T-helper 2 cell treated with Interferon-gamma antibody and Interleukin-4, amounts not matched to agents 100 ng/mL and 5 ng/mL, for 36 hours (primary cell): ENCODE data around the gene SYT2. TPM values are rescaled to one million over a fixed set of nuclear protein-coding genes. Genes with fewer than 3 reads are reported as not detected.

Source experiments
- intact Hi-C: fragments of 100-400 bp; cut with micrococcal nuclease; formaldehyde crosslinking; loops from one replicate; pipeline ENCODE4 v1.15.1; 2023
- total RNA-seq: library from RNA; stranded (reverse); gene quantifications from 2 replicates; pipeline ENCODE4 v1.2.3, GENCODE V29; 2022

SYT2 gene
- total RNA-seq, 1 donor from 2014 or later: not detected

DNA sequence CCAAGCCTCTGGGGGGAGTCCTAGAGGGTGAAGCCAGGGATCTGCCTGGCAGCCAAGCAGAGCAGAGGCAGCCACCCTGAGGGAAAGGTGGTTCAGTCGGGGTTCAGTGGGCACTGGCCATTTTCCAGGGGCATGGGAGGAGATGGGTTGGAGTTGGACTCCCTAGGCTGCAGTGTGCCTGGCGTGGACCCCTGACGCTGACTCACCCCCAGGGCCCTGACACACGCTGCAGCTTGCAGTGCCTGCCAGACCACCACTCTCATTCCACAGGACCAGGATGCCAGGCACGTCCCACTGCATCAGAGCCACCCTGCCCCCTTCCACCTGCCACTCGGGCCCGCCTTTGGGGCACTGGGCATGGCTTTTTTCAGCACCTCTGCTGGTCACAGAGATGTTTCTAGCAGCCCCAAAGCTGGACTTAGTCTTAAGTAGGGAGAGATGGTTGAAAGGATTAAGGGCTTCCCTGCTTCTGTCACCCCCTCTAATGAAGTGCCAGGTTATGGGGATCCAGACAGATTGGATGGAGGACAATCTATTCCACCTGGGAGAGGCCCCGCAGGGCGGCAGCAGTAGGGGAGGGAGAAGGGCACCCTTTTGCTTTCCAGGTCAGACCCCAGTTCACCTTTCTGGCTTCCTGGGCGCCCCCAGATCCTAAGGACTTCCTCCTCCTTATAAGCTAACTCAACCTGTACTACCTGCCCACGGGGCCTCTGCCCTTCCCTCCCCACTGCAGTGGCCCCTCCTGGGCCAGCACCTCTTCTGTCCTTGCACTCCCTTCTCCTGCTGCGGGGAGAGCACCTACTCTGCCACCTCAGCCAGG lies 1.6 kb downstream of the SYT2 start:
- intact Hi-C loops: no loop called here

DNA sequence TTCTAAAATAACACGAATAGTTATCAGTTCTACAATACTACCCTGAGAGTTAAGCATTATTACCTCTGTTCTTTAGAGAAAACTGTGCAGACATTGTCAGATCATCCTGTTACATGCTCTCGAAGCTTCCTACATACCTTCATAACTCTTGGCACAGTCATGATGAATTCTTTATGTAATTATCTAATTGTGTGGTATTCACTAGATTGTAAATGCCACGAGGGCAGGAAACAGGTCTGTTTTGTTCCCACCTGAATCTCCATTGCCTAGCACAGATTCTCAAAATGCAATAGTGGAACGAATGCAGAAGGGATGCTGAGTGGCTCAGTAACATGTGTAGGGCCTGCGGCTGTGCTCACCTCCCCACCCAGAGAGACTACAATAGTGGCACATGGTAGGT lies 3.4 kb downstream of the SYT2 start:
- intact Hi-C loops: no loop called here

DNA sequence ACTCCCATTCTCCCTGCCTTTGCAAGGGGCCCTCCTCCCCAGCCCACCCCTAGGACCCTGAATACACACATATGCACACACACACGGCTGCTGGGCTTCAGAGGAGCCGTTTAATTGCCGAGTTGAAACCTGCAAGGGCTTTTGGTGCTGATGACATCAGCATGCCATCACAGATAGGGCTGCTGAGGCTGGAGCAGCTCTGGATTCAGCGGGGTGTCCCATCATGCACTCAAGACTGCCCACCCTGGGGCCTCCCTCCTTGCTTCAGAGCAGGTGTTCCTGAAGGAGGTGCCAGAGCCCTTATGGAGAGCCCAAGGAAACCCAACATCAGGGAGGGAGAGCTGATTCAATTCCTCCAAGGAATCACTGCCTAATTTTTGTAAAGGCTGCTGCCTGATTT lies 5.7 kb downstream of the SYT2 start:
- intact Hi-C loops: no loop called here

DNA sequence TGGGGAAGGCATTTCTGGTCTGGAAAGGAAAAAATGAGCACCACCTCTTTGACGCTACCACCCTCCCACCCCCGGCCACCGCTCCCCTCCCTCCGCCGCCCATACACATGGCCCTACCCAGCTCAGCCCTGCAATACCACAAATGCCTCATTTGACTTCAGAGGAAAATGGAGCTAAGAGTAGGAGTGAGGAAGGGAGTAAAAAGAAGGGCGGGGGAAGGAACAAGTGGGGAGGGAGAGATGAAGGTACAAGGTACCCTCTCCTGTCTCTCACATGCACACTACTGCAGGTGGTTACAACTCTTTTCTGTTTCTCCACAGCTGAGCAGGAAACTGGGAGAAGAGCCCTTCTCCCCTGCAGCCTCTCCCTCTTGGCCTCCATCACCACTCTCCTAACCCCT lies 7.1 kb downstream of the SYT2 start:
- intact Hi-C loops: no loop called here

DNA sequence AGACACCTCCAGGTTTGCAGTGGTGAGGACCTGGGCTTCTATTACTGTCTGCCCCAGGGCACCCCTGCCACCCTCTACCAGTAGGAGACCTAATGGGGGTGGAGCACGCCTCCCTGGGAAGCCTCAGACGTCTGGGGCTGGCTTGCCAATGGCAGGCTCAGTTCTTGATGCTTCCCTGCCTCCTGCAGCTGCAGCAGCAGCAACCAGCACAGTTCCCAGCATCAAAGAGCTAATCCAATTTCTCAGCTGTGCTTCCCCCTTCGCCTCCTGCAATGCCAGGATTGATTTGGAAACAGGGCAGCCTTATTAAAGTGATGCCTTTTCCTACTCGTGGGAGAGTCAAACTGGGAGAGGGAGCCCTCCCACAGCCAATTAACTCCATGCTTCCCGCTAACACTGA lies 8.2 kb downstream of the SYT2 start:
- intact Hi-C loops: no loop called here

DNA sequence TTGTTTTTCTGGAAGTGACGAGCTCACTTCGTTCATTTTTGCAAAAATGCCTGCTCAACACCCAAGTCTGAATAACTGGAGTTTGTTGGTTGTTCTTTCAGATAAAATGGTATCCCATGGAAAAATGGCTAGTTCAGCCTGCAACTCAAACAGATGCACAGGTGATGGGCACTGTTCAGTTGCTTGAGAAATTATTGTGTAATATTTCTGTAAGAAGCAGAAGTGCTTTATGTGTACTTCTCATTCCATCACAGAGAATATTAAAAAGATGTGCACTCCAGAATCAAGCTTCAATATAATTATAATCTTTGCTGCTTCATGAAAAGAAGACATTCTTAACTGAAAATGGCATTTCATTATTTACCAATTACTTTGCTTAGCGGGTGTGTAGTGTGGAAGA lies 9.1 kb downstream of the SYT2 start:
- intact Hi-C loops: no loop called here

DNA sequence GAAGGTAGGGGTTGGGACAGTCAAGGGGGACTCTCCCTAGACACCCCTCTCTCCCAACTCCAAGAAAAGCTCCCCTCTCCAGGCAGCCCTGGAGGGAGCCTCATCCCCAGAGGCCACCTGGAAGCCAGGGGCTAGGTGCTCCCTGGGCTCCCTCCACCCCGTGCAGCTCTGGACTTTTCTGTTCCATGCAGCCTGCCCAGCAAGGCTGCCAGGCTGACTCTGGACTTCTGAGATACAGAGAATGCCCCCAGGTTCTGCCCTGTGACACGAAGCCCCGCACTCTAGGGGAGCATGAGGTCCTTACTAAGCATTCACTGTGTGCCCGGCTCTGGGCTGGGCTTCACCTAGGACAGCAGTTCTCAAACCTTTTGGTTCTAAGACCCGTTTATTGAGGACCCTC lies 10.2 kb downstream of the SYT2 start:
- intact Hi-C loops: no loop called here

DNA sequence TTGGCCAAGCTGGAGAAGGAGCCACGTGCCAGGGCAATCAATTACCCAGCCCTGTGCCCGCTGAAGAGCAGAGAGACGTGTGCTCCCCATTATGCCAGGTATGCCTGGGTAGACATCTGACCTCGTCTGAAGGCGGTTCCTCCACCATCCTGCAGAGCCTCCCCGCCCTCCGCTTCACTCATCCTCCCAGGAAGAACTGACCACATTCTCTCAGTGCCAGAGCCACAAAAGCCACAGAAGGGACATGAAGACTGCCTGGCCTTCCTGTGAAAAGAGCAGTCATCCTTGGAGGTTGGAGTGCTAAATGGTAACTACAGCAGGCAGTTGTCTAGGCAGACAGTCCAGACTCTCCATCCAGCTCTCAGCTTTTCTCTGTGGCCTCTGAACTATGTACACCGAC lies 12.0 kb downstream of the SYT2 start:
- intact Hi-C loops: no loop called here

DNA sequence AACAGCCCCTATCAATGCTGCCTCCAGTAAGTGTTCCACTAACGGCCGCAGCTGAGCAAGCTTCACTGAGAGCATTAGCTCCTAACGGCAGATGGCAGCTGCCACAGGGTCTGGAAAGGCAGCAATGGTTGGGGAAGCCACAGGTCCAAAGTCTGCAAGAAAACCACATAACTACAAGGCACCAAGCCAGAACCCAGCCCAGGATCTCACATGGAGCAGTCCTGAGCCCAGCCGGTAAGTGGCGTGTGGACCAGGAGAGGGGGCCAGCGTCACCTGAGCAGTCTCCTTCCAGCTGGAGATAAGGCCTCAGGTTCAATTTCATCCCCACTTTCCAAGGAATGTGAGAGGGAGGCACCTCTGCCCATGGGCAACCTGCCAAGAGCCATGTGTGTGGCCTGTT lies 13.2 kb downstream of the SYT2 start:
- intact Hi-C loops: no loop called here

DNA sequence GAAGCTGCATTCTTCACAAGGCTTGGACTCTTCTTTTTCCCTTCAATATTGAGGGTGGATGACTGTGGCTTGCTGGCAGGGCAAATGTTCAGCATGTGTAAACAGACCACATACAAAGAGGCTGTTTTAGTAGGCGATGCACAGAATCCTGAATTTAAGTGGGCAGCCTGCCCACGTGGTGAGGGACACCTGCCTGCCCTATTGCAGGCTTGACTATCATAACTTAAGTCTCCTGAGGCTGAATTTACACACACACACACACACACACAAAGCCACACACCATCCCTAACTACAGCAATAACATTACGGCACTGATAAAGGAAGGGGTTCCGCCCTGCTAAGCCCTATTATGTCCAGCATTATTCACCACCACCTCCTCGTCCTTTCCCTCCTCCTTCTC lies 15.9 kb downstream of the SYT2 start:
- intact Hi-C loops: no loop called here

DNA sequence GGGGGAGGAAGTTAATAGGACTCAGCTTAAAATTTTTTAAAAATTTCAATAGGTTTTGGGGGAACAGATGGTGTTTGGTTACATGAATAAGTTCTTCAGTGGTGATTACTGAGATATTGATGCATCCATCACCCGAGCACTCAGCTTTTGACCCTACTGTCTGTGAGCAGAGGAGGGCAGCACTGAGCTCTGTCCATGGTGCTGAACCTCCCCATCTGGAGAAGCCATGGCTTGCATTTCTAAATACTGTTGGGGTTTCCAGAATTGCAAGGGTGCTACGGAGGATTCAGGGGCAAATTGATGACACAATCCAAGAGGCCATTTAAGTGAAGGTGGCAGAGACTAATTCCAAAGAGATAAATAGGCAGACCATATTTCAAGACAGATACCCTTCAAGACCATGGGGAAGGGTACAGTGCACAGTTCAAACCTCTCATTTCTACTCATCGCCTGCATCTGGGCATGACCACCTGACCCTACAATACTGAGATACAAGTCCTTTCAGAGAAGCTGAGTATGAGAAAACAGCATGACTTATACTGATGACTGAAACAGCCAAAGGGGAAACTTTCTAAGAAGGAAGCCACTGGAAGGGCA lies 17.2 kb downstream of the SYT2 start:
- intact Hi-C loops: no loop called here

DNA sequence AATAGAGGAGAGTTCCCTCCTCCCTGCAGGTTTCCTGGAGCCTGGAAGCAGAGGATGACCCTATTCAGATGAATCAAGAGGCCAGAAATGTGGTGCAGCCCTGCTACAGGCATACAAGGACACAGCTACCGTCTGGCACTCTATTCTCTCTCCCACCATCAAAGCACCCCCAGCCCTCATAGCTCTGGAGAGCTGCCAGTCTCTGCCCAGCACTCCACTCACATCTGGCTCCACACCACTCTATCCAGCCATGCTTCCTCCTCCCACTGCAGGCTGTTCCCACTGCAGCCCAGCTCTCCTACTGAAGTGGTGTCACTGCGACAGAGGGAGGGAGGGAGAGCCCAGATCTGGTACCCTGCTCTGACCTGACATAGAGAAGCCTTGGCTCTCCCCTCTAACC lies 18.4 kb downstream of the SYT2 start:
- intact Hi-C loops: no loop called here

DNA sequence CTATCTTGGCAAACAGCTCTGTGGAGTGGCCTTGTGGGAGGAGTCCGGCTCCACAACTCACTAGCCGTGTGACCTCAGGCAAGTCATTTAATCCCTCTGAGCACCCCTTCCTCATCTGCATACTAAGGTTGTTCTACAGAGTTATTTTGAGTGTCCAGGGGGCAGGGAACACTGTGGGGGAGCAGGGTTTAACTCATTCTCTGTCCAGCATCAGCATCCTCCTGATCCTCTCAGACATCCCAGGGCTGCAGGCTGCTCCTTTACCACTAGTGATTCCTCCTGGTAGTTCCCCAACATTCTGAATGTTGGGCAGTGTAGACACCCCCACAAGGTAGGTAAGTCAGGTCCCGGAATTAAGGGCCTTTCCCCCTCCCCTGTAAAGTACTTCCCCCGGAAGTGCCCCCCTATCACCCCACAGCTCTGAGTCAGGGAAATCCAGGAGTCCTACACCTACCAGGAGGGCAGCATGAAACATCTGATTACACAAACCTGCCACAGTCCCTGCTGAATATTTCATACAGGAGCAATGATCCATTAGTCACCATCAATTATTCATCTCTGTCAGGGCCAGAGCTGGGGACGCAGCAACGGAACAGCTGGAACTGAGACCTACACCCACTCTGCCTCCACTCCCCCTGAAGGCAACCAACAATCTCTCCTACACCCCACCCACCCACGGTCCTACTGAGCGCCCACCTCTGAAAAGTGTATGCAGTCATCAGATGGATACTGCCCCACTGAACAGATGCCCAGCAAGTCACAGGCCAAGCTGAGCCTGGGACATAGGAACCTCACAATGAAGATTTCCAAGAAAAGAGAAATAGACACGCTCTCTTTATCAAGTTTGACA lies 20.5 kb downstream of the SYT2 start:
- intact Hi-C loops: no loop called here

DNA sequence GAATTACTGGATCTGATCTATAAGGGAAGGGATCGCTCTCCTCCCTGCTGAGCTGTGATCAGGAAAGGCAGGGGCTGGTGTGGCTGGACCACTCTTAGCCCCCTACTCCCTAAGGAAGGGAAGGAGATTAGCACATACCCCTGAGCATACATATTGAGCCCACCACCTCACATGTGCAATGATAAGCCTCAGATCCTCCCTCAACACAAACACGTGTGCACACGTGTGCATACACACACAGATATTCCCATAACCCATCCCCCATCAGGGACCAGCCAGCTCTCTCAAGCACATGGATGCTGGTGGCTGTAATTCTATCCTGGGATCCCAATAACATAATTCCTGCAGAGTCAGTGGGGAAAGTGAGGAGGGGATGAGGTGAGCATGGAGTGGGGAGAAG lies 21.2 kb downstream of the SYT2 start:
- intact Hi-C loops: no loop called here

DNA sequence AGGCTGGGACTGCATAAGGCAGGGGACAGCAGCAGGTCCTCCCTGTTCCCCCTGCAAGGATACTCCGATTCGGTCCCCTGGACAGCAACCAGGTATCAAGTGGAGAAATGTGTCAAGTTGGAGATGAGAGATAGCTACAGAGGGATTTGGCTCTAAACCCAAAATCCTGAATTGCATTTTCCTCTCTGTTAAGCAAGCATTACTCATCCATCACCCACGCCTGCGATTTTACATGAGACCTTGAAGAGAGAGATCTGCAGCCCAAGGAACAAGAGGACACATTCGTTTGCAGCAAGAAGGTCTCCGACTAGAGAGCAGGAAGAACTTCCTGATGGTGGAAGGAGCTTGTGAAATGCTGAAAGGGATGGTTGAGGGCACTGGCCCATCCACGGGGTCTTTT lies 21.9 kb downstream of the SYT2 start:
- intact Hi-C loops: no loop called here

DNA sequence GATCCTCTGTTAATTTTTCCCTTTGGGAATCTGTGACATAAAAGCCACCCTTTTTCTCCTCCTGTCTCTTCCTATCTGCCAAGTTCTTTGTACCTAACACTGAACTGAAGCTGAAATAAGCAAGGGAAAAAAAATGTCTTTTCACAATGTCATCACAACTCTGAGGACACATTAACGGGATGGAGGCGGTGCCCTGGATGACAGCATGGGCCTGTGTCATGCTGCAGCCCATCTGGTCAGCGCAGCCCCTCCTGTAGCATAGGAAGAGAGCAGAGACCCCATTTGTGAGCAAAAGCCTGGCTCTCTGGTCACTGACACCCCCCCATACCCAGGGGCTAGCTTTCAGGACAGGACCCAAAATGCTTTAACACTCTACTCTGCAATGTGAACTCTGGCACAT lies 22.5 kb downstream of the SYT2 start:
- intact Hi-C loops: no loop called here

DNA sequence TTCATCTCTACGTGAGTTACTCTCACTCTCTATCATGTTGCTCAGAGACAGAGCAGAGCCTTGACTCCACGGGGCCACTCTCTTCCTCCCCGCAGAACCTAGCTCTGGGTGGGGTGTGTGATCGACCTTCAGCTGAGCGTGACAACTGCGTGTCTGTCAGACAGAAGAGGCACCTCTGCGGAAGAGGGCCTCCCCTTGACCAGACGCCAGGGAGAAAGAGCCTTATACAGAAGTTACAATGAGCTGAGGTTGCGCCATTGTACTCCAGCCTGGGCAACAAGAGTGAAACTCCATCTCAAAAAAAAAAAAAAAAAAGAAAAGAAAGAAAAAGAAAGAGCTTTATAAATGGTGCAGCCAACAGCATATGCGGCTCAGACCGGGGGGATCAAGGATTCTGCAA lies 22.9 kb downstream of the SYT2 start:
- intact Hi-C loops: no loop called here

DNA sequence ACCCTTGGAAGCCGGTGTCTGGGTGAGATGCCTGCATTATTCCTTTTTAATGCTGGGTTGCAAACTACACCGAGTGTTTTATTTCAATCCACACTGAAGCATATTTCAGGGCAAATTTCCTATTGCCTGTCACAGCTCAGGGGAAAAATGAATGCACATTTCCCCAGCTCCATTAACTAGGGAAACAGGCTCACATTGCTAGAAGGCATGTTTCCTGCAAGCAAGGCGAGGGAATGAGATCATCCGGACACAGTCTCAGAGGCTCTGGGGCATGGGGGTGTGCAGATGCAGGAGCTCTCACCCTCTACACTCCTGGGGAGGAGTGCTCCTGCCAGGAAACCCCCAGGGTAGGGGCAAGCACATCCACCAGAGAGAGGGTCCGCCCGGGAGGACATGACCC lies 24.6 kb downstream of the SYT2 start:
- intact Hi-C loops: no loop called here

DNA sequence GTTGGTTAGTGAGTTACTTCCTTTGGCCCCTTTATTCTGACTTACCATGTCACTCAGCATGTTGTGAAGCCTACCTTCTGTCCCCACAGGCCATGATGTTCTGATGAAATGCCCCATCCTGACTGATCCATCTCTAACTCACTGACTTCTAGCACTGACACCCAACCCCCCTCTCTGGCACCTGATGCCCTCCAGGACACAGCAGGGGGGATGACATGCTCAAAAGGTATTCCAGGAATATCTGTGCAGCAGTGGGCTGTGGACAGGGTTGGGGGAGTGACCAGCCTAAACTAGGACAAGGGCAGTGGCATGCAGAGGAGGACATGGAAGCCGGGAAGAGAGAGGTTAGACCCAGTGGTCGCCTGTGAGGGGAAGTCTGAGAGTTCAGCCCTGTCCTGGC lies 25.5 kb downstream of the SYT2 start:
- intact Hi-C loops: no loop called here

DNA sequence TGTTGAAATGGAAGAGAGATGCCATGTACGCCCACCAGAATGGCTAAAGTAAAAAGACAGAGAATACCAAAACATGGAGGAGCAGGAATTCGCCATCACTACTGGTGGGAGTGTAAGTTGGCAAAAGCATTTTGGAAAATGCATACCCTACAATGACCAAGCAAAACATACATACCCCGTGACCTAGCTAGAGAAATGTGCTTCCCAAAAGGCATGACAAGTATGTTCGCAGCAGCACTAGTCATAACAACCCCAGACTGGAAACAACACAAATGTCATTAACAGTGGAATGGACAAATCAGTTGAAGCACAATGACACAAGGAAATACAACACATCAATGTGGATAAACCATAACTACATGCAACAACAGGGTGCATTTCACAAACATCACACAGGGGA lies 27.2 kb downstream of the SYT2 start:
- intact Hi-C loops: no loop called here

DNA sequence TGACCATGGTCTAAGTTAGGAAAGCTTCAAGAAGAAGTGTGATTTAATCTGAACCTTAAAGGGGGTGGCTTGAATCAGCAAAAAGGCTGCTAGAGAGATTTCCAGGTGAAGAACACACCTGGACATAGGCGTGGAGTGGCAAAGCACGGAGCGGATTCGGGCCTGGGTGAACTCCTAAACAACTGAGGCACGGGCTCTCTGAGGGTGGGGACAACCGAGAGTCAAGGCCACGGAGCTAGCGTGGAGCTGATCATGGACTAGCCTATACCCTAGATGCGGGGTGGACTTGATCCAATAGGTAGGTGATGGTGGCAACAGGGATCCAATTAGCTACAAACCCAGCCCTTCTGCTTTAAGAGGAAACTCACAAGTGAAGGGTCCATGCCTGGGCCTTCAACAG lies 27.8 kb downstream of the SYT2 start:
- intact Hi-C loops: no loop called here

DNA sequence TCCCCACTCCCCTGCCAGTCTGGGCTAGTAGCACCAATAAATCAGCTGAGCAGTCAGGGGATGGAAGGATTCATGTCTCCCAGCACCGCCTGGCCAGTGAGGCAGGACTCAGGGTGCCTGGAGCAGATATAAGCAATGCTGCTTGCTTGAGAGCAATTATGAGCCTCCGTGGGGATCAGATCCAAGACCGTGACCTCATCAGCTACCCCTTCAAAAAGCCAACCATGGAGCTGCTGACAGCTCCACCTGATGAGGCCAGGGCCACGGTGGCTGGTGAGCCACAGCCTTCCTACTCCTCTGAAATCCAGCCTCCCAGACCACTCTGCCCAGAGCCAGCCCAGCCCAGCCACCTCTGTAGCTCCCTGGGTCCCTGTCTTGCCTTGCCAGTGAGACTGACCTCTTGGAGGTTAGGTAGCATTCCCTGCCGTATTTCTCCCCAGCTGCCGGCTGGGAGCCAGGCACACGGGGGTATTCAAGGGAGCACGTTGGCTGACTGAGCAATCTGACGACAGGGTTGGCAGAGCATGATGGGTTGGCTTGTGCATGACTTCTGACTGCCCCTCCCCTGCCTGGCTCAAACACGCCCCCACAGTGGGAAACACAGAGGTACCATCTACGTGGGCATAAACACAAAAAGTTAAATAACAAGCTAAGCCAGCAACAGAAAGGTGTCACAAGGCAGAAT lies 28.4 kb downstream of the SYT2 start:
- intact Hi-C loops: no loop called here
